Measurements from ENCODE around the gene TAF1.
"Not testable (repeated sequence)": the region's sequence is repeated elsewhere in the genome, so short reads cannot be mapped to it uniquely, and the experiment has no call there.

Gene TAF1, protein sequence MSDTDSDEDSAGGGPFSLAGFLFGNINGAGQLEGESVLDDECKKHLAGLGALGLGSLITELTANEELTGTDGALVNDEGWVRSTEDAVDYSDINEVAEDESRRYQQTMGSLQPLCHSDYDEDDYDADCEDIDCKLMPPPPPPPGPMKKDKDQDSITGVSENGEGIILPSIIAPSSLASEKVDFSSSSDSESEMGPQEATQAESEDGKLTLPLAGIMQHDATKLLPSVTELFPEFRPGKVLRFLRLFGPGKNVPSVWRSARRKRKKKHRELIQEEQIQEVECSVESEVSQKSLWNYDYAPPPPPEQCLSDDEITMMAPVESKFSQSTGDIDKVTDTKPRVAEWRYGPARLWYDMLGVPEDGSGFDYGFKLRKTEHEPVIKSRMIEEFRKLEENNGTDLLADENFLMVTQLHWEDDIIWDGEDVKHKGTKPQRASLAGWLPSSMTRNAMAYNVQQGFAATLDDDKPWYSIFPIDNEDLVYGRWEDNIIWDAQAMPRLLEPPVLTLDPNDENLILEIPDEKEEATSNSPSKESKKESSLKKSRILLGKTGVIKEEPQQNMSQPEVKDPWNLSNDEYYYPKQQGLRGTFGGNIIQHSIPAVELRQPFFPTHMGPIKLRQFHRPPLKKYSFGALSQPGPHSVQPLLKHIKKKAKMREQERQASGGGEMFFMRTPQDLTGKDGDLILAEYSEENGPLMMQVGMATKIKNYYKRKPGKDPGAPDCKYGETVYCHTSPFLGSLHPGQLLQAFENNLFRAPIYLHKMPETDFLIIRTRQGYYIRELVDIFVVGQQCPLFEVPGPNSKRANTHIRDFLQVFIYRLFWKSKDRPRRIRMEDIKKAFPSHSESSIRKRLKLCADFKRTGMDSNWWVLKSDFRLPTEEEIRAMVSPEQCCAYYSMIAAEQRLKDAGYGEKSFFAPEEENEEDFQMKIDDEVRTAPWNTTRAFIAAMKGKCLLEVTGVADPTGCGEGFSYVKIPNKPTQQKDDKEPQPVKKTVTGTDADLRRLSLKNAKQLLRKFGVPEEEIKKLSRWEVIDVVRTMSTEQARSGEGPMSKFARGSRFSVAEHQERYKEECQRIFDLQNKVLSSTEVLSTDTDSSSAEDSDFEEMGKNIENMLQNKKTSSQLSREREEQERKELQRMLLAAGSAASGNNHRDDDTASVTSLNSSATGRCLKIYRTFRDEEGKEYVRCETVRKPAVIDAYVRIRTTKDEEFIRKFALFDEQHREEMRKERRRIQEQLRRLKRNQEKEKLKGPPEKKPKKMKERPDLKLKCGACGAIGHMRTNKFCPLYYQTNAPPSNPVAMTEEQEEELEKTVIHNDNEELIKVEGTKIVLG (N-terminal part only)

DNA sequence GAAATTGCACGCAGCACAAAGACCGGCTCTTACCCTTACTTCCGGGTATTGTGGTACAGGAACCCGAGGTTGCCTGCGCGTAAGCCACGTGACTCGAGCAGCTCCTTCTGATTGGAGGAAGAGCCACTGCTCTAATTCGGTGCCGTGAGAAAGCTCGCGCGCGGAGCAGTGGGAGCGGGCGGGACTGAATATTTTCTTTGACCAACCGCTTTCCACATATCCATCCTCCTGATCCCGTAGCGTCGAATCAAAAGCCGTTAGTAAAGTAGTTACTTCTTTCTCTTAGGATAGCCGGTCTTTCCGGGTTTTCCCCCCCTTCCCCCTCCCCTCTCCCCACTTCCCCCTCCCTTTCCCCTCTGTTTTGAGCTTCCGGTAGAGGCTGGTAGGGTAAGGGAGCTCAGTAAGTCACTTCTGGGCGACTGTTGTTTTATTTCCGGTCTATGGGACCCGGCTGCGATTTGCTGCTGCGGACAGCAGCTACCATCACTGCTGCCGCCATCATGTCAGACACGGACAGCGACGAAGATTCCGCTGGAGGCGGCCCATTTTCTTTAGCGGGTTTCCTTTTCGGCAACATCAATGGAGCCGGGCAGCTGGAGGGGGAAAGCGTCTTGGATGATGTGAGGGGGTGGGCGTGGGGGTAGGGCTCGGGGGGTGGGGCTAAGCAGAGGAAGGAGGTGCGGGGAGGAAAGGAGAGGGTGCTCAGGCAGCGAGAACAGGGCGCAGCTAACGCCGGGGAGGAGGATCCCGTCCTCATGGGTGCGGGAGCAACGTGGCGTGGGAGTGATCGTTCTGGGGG lies at the start of gene TAF1:
TAF1 (plus strand) TSS at position 483 of the 799 bp plus-strand sequence; CDS start at position 501, 18 bp downstream.
- peak; percentile 100 for DNase-seq (ENCODE audit: low read depth, low spot score)

DNA sequence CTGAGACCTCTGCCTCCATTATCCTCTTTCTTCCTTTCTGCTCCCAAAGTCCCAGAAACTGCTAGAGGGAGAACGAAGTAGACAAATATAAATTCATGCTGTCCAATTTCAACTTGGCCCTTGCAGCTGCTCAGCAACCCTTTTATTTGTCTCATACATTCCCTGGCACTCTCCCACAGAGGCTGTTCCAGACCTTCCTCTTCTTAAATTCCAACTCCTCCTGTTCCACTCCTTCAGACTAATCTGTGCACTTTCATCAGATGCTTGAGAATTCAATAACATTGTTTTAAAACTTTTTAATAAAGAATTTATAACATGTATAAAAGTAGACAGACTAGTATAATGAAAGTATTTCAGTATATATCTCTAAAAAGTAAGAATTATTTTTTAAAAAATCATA lies 49.2 kb upstream of the TAF1 start:
- DNase-seq (ENCODE audit: low read depth, low spot score): not testable (repeated sequence)

DNA sequence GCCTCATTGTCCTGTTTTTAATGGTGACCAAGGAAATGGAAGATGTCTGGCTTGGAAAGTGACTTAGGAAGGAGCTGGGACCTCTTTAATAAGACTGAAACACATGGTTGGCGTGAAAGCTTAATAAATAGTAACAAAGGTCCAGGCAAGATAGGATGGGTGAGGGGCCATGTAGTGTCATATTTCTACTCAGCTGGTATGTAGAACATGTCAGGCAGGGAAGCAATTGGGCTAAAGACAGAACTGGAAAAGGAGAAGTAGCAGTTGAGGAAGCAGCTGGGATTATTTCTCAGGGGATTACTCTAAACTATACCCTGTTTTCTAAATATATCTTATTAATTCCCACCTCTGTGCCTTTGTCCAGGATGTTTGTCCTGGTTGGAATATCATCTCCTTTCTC lies 46.0 kb upstream of the TAF1 start:
- DNase-seq (ENCODE audit: low read depth, low spot score): no peak

DNA sequence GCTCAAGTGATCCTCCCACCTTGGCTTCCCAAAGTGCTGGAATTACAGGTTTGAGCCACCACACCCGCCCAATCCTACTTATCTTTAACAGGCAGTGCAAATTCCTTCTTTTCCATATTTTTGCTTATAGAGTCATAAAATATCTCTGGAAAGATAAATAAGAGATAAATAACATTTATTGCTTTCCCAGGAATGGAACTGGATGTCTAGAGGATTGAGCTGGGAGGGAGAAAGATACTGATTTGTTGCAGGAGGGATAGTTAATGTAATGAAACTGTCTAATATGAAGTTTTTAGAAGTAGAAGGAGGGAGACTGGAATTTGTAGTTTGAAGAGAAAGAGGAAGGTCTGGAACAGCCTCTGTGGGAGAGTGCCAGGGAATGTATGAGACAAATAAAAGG lies 44.4 kb upstream of the TAF1 start:
- no peak for DNase-seq (ENCODE audit: low read depth, low spot score)

DNA sequence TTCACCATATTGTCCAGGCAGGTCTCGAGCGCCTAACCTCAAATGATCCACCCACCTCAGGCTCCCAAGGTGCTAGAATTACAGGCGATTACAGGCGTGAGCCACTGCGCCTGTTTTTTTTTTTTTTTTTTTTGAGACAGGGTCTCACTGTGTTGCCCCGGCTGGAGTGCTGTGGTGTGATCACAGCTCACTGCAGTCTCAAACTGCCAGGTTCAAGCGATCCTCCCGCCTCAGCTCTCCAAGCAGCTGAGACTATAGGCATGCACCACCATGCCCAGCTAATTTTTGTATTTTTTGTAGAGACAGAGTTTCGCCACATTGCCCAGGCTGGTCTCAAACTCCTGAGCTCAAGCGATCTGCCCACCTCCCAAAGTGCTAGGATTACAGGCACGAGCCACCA lies 41.7 kb upstream of the TAF1 start:
- not testable (repeated sequence) for DNase-seq (ENCODE audit: low read depth, low spot score)

DNA sequence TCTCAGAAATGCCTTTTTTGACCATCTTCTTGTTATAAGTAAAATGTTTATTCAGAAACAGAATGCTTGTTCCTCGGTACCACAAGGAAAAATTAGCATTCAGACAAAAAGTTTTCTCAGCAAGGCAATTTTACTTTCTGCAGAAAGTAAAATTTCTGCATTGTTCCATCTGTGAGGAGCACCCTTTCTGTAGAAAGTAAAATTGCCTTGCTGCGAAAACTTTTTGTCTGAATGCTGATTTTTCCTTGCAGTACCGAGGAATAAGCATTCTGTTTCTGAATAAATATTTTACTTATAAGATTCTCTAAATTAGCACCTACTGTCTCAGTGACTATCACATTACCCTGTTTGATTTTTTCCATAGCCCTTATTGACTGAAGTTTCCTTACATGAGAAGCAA lies 39.8 kb upstream of the TAF1 start:
- DNase-seq (ENCODE audit: low read depth, low spot score): no peak

DNA sequence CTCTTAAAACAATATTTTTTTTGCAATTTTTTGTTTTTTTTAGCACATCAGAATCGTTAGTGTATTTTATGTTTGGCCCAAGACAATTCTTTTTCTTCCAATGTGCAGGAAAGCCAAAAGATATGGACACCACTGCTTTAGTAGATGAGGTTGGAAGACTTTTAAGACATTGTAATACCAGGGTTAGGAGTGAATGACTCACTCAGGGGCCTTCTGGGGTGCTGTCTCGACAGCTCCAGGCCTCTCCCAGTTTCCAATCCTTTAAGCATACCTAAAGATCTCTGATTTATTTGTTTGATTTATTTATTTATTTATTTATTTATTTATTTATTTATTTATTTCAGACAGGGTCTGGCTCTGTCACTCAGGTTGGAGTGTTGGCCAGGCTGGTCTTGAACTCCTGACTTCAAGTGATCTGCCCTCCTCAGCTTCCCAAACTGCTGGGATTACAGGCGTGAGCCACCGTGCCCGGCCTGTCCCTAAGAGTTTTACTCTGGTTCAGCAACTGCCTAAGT lies 16.9 kb upstream of the TAF1 start:
- DNase-seq (ENCODE audit: low read depth, low spot score): not testable (repeated sequence)

DNA sequence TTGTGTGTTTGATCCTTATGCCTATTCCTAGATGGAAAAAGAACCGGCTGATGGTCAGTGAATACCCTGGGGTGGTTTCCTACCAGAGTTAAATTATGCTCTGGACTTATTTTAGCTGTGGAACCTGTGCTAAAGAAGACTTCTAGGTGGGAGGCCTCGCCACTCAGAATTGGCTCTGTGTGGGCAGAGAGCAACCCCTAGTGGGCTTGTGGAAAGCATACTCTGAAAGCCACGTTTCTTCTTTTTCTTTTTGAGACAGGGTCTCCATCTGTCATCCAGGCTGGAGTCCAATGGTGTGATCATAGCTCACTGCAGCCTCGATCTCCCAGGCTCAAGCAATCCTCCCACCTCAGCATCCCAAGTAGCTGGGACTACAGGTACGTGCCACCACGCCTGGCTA lies 16.3 kb upstream of the TAF1 start:
- not testable (repeated sequence) for DNase-seq (ENCODE audit: low read depth, low spot score)

DNA sequence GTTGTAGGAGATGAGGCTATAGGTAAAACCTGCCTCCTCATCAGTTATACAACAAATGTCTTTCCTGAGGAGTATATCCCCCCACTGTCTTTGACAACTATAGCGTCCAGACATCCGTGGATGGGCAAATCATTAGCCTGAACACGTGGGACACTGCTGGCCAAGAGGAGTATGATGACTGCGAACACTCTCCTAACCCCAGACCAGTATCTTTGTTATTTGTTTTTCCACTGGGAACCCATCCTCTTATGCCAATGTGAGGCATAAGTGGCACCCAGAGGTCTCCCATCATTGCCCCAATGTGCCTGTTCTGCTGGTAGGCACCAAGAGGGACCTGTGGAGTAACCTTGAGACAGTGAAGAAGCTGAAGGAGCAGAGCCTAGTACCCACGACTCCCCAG lies 13.7 kb upstream of the TAF1 start:
- DNase-seq (ENCODE audit: low read depth, low spot score): not testable (repeated sequence)

DNA sequence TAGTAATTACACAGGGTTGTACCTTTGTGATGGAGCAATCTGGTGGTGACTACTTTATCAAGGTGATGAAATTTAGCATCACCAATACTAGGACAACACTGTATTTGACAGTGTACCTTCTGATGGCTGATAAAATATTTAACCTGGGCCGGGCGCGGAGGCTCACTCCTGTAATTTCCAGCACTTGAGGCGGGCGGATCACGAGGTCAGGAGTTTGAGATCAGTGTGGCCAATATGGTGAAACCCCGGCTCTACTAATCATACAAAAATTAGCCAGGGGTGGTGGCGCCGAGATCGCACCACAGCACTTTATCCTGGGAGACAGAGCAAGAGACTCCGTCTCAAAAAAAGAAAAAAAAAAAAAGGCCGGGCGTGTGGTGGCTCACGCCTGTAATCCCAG lies 1.9 kb upstream of the TAF1 start:
- no peak for DNase-seq (ENCODE audit: low read depth, low spot score)

DNA sequence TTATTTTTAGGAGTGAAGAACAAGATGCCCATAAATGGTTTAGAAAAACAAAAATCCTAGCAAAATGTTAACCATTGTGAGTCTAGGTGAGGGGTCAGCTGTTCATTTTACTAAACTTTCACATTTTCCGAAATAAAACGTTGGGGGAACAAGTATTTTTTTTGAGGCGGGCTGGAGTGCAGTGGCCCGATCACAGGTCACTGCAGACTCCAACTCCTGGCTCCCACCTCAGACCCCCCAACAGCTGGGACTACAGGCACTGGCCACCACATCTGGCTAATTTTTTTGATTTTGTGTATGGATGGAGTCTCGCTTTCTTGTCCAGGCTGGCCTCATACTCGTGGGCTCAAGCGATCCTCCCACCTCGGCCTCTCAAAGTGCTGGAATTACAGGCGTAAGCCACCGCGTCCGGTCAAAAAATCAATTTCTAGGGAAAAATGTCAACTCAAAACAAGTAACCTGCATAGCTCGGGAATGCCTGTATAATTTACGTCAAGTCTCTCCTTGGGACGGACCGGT lies 742 bp upstream of the TAF1 start:
- no peak for DNase-seq (ENCODE audit: low read depth, low spot score)

DNA sequence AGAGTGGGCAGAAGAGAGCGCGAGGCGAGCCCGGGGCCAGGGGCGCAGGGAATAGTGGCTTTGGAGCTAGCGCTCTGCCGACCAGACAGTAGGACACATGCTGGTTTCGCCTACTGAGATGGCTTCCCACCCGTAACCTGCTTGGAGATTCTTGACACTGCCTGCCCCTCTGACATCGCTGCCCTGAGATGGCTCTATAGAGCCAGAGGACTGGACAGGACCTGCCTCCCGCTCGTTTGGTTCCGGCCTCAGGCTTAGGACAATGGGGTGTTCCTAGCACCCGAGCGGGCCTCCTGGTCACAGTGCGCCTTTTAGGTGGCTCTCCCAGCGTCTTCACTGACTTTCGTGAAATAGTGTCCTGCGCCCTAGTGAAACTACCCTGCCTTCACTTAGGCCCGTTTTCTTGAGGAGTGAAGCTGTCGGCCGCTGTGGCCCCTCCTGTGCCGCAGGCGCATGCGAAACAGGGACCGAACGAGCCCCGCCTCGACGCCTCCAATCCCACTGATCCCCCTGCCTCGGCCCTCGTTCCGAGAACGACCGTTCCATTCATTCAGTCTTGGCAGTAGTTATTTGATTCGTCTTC lies 608 bp downstream of the TAF1 start:
- DNase-seq (ENCODE audit: low read depth, low spot score): peak; percentile 51

DNA sequence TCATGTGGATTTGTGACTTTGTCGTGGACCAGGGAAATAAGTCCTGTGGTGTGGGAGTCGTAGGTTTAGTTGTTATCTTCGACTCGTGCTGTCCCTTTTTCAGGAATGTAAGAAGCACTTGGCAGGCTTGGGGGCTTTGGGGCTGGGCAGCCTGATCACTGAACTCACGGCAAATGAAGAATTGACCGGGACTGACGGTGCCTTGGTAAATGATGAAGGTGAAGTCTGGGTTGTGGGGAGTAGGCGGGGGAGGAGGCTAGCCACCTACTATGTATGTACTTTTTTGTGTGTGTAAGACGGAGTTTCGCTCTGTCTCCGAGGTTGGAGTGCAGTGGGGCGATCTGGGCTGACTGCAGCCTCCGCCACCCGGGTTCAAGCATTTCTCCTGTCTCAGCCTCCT lies 1.2 kb downstream of the TAF1 start:
- DNase-seq (ENCODE audit: low read depth, low spot score): peak; percentile 28

DNA sequence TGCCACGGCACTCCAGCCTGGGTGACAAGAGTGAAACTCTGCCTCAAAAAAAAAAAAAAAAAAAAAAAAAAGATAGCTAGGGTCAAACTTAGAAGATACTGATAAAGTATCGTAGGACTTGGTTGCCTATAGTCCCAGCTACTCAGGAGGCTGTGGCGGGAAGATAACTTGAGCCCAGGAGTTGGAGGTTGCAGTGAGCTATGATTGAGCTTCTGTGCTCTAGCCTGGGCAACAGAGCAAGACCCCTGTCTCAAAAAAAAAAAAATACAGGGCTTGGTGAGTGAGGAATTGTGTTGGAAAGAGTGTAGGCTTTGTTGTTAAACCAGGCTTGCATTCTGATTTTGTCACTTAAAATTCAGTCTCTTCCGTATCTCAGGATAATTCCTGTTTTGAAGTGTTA lies 6.2 kb downstream of the TAF1 start:
- DNase-seq (ENCODE audit: low read depth, low spot score): no peak

DNA sequence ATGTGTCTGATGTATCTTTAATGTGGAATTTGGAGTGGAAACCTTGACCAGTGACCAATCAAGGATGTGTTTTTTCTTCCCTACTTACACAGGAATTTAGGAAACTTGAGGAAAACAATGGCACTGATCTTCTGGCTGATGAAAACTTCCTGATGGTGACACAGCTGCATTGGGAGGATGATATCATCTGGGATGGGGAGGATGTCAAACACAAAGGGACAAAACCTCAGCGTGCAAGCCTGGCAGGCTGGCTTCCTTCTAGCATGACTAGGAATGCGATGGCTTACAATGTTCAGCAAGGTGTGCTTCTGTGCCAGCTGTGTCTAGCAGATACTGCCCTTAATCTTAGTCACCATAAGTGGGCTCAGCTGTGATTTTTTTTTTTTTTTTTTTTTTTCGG lies 12.6 kb downstream of the TAF1 start:
- DNase-seq (ENCODE audit: low read depth, low spot score): no peak

DNA sequence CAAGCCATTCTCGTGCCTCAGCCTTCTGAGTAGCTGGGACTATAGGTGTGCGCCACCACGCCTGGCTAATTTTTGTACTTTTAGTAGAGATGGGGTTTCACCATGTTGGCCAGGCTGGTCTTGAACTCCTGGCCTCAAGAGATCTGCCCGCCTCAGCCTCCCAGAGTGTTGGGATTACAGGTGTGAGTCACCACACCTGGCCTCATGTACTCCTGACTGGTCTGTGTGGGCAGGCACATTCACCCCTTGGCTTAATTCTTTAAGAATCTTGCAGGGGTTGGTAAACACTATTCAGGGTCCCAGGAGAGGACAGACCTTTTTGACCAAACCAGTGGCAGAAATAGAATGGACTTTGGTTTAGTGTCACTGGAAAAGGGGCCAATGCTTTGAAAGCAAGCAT lies 25.6 kb downstream of the TAF1 start:
- not testable (repeated sequence) for DNase-seq (ENCODE audit: low read depth, low spot score)

DNA sequence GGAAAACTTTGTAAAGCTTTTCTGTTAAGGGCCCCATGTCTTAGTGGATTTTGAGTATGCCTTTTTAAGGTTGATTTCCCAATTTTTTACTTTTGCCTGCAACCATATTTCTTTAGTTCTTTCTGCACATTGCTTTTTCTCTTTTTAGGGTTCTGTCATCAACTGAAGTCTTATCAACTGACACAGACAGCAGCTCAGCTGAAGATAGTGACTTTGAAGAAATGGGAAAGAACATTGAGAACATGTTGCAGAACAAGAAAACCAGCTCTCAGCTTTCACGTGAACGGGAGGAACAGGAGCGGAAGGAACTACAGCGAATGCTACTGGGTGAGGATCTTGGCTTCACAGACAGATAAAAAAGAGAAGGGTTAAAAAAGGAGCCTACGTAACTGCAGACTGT lies 27.8 kb downstream of the TAF1 start:
- no peak for DNase-seq (ENCODE audit: low read depth, low spot score)

DNA sequence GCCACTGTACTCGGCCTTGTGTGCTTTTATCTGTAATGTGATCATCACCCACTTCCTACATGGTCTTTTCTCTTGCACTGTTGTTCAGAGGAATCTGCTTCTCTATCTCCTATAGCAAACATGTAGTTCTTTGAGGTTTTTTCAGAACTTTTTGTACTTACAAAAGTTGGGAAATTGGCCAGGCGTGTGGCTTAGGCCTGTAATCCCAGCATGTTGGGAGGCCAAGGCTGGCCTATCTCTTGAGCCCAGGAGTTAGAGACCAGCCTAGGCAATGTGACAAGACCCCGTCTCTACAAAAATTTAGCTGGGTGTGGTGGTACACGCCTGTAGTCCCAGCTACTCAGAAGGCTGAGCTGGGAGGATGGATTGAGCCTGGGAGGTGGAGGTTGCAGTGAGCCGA lies 30.4 kb downstream of the TAF1 start:
- DNase-seq (ENCODE audit: low read depth, low spot score): no peak

DNA sequence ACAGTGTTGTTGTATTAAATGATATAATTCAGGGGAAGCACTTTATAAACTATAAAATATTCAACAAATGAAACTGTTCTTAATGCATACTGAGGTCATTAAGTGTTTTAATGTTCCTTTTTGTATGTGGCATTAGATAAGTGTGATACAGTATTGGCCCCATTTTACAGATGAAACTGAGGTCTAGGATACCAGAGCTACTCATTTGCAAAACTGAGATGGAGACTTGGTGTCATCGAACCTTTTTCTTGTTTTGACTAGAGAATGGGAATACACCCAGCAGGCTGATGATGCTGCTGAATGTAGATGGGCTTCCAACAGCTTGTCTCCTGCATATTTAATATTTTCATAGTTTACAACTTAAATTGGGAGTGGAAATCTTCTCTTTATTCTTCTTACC lies 34.6 kb downstream of the TAF1 start:
- DNase-seq (ENCODE audit: low read depth, low spot score): no peak

DNA sequence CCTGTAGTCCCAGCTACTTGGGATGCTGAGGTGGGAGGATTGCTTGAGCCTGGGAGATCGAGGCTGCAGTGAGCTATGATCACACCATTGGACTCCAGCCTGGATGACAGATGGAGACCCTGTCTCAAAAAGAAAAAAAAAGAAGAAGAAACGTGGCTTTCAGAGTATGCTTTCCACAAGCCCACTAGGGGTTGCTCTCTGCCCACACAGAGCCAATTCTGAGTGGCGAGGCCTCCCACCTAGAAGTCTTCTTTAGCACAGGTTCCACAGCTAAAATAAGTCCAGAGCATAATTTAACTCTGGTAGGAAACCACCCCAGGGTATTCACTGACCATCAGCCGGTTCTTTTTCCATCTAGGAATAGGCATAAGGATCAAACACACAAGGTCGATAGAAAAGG lies 50.1 kb downstream of the TAF1 start:
- not testable (repeated sequence) for DNase-seq (ENCODE audit: low read depth, low spot score)

Data from ELF-1 (cell line).